Immature natural killer cell (primary cell): ENCODE measurements around the gene CASP9. TPM values are rescaled to one million over a fixed set of nuclear protein-coding genes. Genes with fewer than 3 reads are reported as not detected.
"Not testable (repeated sequence)": the region's sequence is repeated elsewhere in the genome, so short reads cannot be mapped to it uniquely, and the experiment has no call there.

Source experiments
- DNase-seq, 3 donors: peaks; one replicate each; pipeline ENCODE4 v3.0.0; 2022; ENCODE audit warnings: mixed read lengths in 1 of 3
- H3K27ac Mint-ChIP-seq, 6 donors: one replicate each; pipeline ENCODE4 v1.8.0; 2020; ENCODE audit warnings: mixed read lengths in 6 of 6, mild to moderate bottlenecking in 5 of 6, inconsistent platforms in 4 of 6, moderate library complexity in 3 of 6
- H3K27me3 Mint-ChIP-seq, 3 donors: one replicate each; pipeline ENCODE4 v1.8.0; 2020 to 2021; ENCODE audit warnings: low read depth in 3 of 3, mild to moderate bottlenecking in 3 of 3, mixed read lengths in 3 of 3, moderate library complexity in 3 of 3, inconsistent platforms in 1 of 3
- H3K36me3 Mint-ChIP-seq, 3 donors: one replicate each; pipeline ENCODE4 v1.8.0; 2020; ENCODE audit warnings: mixed read lengths in 3 of 3, inconsistent platforms in 2 of 3, mild to moderate bottlenecking in 2 of 3
- H3K4me1 Mint-ChIP-seq, 2 donors: one replicate each; pipeline ENCODE4 v1.8.0; 2020; ENCODE audit warnings: inconsistent platforms in 2 of 2, mild to moderate bottlenecking in 2 of 2, mixed read lengths in 2 of 2, moderate library complexity in 1 of 2
- H3K4me3 Mint-ChIP-seq, 5 donors: one replicate each; pipeline ENCODE4 v1.8.0; 2020; ENCODE audit warnings: mild to moderate bottlenecking in 5 of 5, mixed read lengths in 5 of 5, inconsistent platforms in 3 of 5, moderate library complexity in 3 of 5
- H3K9me3 Mint-ChIP-seq, 6 donors: one replicate each; pipeline ENCODE4 v1.8.0; 2020; ENCODE audit warnings: mild to moderate bottlenecking in 6 of 6, mixed read lengths in 6 of 6, inconsistent platforms in 4 of 6, moderate library complexity in 3 of 6
- polyA plus RNA-seq, 3 donors: library from polyadenylated mRNA; unstranded; fragments of 300-500 nt; fragmentation: Illumina TruSeq; gene quantifications; one replicate each; pipeline ENCODE4 v1.2.3, GENCODE V29; 2021

The CASP9 gene
- polyA plus RNA-seq, 3 donors from 2014 or later: 17.0 to 19.4 (median 19.4) TPM

GRCh38 chr1:15482455-15482854, 41.6 kb downstream of the CASP9 start:
- DNase-seq, H3K4me3 Mint-ChIP-seq, H3K27ac Mint-ChIP-seq, H3K9me3 Mint-ChIP-seq, H3K27me3 Mint-ChIP-seq, H3K4me1 Mint-ChIP-seq: not testable (repeated sequence)
- H3K36me3 Mint-ChIP-seq: peaks cover 13 to 19% (median 16%) of the 10 kb centered on the region in 3 donors

DNA sequence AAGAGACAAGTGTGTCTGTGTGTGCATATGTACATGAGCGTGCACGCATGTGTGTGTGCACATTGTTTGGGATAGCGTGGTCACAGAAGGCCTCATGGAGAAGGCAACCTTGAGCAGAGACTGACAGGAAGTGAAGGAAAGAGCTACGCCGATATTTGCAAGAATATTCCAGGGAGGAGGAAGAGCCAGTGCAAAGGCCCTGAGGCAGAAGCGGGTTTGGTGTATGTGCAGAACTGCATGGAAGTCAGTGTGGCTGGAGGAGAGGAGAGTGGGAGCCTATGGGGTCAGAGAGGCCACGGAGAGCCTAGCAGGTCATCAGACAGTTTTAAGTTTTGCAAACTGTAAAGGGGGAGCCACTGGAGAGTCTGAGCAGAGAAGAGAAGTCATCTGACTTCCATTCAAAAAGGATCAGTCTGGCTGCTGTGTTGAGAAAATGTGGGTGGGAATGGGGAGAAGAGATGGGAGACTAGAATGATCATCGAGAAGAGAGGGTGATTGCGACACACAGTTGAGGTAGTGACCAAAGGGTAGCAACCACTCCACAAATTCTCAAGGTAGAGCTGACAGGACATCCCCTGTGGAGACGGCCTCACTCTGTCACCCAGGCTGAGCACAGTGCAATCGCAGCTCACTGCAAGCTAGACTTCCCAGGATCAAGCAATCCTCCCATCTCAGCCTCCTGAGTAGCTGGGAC, 44.2 kb downstream of the CASP9 start:
- Mint-ChIP-seq H3K9me3 (no peaks in the 10 kb centered on the region), H3K27ac (no peak overlapping the region), H3K4me1 (no peaks in the 10 kb centered on the region), H3K4me3 (no peak overlapping the region), H3K27me3 (no peaks in the 10 kb centered on the region), H3K36me3 (peaks cover 0 to 4% (median 3%) of the 10 kb centered on the region in 3 donors)
- DNase-seq: no peak

- Mint-ChIP-seq H3K27me3 (no peaks in the 10 kb centered on the region), H3K4me1 (no peaks in the 10 kb centered on the region), H3K36me3 (no peaks in the 10 kb centered on the region), H3K27ac (no peak overlapping the region), H3K4me3 (no peak overlapping the region), H3K9me3 (no peaks in the 10 kb centered on the region)
- DNase-seq: no peak
Observed at GRCh38 chr1:15477646-15478212, 46.3 kb downstream of the CASP9 start.

DNA sequence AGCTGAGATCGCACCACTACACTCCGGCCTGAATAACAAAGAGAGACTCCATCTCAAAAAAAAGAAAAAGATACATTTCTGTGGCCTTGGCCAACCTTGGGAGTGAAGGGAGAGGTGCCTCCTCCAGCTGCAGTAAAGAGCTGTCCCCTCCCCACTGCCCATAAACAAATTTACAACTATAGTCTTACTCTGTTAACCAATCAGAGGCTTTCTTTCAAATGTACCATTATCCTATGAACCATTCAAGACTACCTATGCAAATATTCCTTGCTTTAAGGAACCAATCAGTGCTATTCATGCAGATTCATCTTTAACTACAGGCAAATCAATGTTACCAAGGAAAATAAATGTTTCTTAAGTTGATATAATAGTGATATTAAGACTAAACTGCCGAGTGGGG, 47.1 kb downstream of the CASP9 start:
- Mint-ChIP-seq H3K9me3 (no peaks in the 10 kb centered on the region), H3K36me3 (no peaks in the 10 kb centered on the region), H3K27ac (no peak overlapping the region), H3K27me3 (no peaks in the 10 kb centered on the region), H3K4me1 (no peaks in the 10 kb centered on the region), H3K4me3 (no peak overlapping the region)
- no peak for DNase-seq

DNA sequence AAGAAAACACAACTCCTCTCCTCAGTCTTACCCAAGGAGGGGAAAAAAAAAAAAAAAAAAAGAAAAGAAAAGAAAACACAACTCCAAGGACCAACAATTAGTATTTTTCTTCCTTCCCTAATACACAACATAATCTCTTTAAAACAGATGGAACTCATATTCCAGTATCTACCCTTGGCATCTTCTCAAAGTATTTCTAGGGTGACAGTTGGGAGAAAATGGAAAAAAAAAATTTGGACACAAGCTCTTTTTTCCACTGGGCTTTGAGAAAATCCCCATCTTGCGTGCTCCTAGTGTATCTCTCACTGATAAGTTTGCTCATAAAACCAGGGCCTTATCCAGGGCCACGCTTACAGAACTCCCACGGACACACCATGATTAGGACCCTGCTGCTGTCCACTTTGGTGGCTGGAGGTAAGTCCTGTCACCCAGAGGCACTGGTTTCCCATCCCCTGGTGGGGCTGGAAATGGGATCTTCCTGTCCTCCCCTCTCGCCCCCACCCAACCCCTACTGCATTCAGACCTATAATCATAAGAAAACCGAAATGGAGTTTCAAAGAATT, 48.2 kb downstream of the CASP9 start, which contains the start of gene CELA2B:
Gene CELA2B, plus strand, starts transcription at position 353 of the 563 bp plus-strand sequence. Its CDS starts 22 bp downstream, at position 375.
- H3K4me1 Mint-ChIP-seq: no peaks in the 10 kb centered on the region
- DNase-seq: no peak
- no peaks in the 10 kb centered on the region for H3K36me3 Mint-ChIP-seq
- no peaks in the 10 kb centered on the region for H3K9me3 Mint-ChIP-seq
- H3K4me3 Mint-ChIP-seq: no peak within 1 kb of the TSS
- no peak within 1 kb of the TSS for H3K27ac Mint-ChIP-seq
- H3K27me3 Mint-ChIP-seq: no peaks in the 10 kb centered on the region

DNA sequence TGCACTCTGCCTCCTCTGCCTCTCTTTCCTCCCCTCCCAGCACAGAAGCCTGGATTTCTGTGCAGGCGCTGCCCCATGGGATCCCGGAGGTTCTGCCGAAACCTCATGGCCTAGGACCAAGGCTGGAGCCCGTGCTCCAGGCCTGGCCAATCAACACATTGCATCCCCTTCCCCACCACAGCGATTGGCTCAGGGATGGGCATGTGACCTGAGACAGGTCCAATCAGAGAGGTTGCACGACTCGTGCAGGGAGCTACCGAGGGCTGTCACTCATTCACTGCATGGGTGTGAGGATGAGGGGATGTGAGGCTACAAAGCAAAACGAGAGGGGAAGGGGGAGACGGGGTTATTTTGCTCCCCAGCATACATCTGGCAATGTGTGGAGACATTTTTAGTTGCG, 51.4 kb downstream of the CASP9 start:
- no peaks in the 10 kb centered on the region for H3K27me3 Mint-ChIP-seq
- H3K4me1 Mint-ChIP-seq: no peaks in the 10 kb centered on the region

GRCh38 chr1:15471723-15472122, 52.3 kb downstream of the CASP9 start:
- not testable (repeated sequence) for H3K27me3 Mint-ChIP-seq

More for the DNA sequence above, 51.4 kb downstream of the CASP9 start:
- no peaks in the 10 kb centered on the region for H3K9me3 Mint-ChIP-seq
- no peak overlapping the region for H3K27ac Mint-ChIP-seq
- no peaks in the 10 kb centered on the region for H3K36me3 Mint-ChIP-seq
- no peak overlapping the region for H3K4me3 Mint-ChIP-seq
- DNase-seq: no peak

GRCh38 chr1:15471067-15471466, 52.9 kb downstream of the CASP9 start:
- H3K4me3 Mint-ChIP-seq, H3K36me3 Mint-ChIP-seq, H3K9me3 Mint-ChIP-seq, H3K27me3 Mint-ChIP-seq, H3K4me1 Mint-ChIP-seq, DNase-seq, H3K27ac Mint-ChIP-seq: not testable (repeated sequence)

More at GRCh38 chr1:15471723-15472122, 52.3 kb downstream of the CASP9 start:
- not testable (repeated sequence) for H3K36me3 Mint-ChIP-seq, DNase-seq, H3K4me1 Mint-ChIP-seq, H3K4me3 Mint-ChIP-seq, H3K9me3 Mint-ChIP-seq, H3K27ac Mint-ChIP-seq

- not testable (repeated sequence) for H3K9me3 Mint-ChIP-seq
Observed at GRCh38 chr1:15469821-15470448, 54.1 kb downstream of the CASP9 start.

GRCh38 chr1:15469361-15469760, 54.7 kb downstream of the CASP9 start:
- no peaks in the 10 kb centered on the region for H3K9me3 Mint-ChIP-seq
- no peaks in the 10 kb centered on the region for H3K36me3 Mint-ChIP-seq
- no peak for DNase-seq
- H3K4me3 Mint-ChIP-seq: no peak overlapping the region
- no peaks in the 10 kb centered on the region for H3K4me1 Mint-ChIP-seq
- H3K27ac Mint-ChIP-seq: no peak overlapping the region
- peaks cover 0 to 2% (median 0%) of the 10 kb centered on the region in 3 donors for H3K27me3 Mint-ChIP-seq

More at GRCh38 chr1:15469821-15470448, 54.1 kb downstream of the CASP9 start:
- H3K4me1 Mint-ChIP-seq, DNase-seq, H3K27me3 Mint-ChIP-seq, H3K27ac Mint-ChIP-seq, H3K36me3 Mint-ChIP-seq, H3K4me3 Mint-ChIP-seq: not testable (repeated sequence)

GRCh38 chr1:15468145-15468544, 55.9 kb downstream of the CASP9 start:
- no peaks in the 10 kb centered on the region for H3K4me1 Mint-ChIP-seq
- H3K9me3 Mint-ChIP-seq: no peaks in the 10 kb centered on the region
- no peaks in the 10 kb centered on the region for H3K36me3 Mint-ChIP-seq
- no peak overlapping the region for H3K27ac Mint-ChIP-seq
- H3K27me3 Mint-ChIP-seq: peaks cover 0 to 7% (median 2%) of the 10 kb centered on the region in 3 donors
- DNase-seq: no peak
- H3K4me3 Mint-ChIP-seq: no peak overlapping the region

- not testable (repeated sequence) for DNase-seq, H3K4me3 Mint-ChIP-seq, H3K4me1 Mint-ChIP-seq
Observed at GRCh38 chr1:15466955-15467625, 56.9 kb downstream of the CASP9 start.

DNA sequence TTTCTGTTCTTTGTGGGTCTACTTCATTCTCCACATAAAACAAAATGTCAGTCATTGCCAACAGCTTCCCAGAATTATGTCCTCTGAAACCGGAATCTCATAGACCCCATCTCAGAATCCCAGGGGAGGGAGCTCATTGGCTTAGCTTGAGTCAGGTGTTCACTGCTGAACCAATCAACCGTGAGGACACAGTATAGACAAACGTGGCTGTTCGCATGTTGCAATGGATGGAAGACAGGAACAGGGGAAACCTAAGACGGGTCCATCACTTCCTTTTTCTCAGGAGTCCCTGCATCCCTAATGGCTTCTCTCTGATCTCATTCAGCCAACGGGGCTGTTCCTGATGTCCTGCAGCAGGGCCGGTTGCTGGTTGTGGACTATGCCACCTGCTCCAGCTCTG, 58.3 kb downstream of the CASP9 start:
- Mint-ChIP-seq H3K4me1 (no peaks in the 10 kb centered on the region), H3K4me3 (no peak overlapping the region), H3K27ac (no peak overlapping the region), H3K27me3 (peaks cover 0 to 7% (median 2%) of the 10 kb centered on the region in 3 donors), H3K36me3 (no peaks in the 10 kb centered on the region), H3K9me3 (no peaks in the 10 kb centered on the region)
- DNase-seq: no peak

More at GRCh38 chr1:15466955-15467625, 56.9 kb downstream of the CASP9 start:
- H3K27ac Mint-ChIP-seq, H3K27me3 Mint-ChIP-seq, H3K9me3 Mint-ChIP-seq, H3K36me3 Mint-ChIP-seq: not testable (repeated sequence)

GRCh38 chr1:15463926-15464322, 60.1 kb downstream of the CASP9 start:
- H3K4me1 Mint-ChIP-seq, DNase-seq, H3K9me3 Mint-ChIP-seq, H3K27ac Mint-ChIP-seq, H3K27me3 Mint-ChIP-seq, H3K4me3 Mint-ChIP-seq, H3K36me3 Mint-ChIP-seq: not testable (repeated sequence)
